KOPT-K1 (cell line): ENCODE results near the gene SMIM45.

Experiments used
- H3K27ac ChIP-seq: fragments of 200-600 bp; sonication (generic); 2 replicates; pipeline ENCODE4 v1.5.1; 2016; ENCODE audit warnings: antibody characterized with exemption, mild to moderate bottlenecking, low read depth, low read length; ENCODE audit not compliant: poor library complexity, severe bottlenecking
- H3K36me3 ChIP-seq: fragments of 200-600 bp; sonication (generic); 2 replicates; pipeline ENCODE4 v1.5.1; 2017; ENCODE audit warnings: antibody characterized with exemption, mild to moderate bottlenecking, low read length, moderate library complexity; ENCODE audit not compliant: insufficient read depth
- H3K9me3 ChIP-seq: fragments of 200-600 bp; sonication (generic); 2 replicates; pipeline ENCODE4 v1.5.1; 2017; ENCODE audit warnings: antibody characterized with exemption, low read length, mild to moderate bottlenecking; ENCODE audit not compliant: insufficient read depth, poor library complexity, severe bottlenecking

Gene SMIM45

DNA sequence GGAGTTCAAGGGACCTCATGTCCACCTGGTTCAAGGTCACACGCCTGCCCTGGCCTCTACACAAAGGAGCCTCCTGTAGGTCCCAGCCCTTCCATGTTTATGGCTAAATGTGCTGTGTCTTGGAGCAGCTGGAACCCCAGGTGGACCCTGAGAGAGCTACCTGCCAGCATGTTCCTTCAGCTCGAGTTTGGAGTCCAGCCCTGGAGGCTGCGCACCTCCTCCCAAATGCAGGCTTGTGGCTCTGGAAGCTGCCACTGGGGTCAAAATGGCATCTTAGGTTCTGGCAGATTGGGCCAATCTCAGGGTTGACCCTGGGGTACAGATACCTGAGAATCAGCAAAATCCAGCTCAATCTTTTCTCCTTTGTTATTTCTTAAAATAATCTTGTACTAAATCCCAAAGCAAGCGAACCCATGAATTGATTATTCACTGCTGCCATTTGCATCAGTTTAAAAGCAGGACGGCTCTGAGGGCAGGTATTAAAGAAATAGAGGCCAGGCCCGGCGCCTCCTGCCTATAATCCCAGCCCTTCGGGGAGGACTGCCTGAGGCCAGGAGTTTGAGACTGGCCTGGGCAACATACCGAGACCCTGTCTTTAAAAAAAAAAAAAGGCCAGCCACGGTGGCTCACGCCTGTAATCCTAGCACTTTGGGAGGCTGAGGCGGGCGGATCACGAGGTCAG is 28.2 kb upstream of the SMIM45 start:
- Histone ChIP-seq H3K9me3 (no peaks in the 10 kb centered on the region), H3K36me3 (no peaks in the 10 kb centered on the region), H3K27ac (no peak overlapping the region)

DNA sequence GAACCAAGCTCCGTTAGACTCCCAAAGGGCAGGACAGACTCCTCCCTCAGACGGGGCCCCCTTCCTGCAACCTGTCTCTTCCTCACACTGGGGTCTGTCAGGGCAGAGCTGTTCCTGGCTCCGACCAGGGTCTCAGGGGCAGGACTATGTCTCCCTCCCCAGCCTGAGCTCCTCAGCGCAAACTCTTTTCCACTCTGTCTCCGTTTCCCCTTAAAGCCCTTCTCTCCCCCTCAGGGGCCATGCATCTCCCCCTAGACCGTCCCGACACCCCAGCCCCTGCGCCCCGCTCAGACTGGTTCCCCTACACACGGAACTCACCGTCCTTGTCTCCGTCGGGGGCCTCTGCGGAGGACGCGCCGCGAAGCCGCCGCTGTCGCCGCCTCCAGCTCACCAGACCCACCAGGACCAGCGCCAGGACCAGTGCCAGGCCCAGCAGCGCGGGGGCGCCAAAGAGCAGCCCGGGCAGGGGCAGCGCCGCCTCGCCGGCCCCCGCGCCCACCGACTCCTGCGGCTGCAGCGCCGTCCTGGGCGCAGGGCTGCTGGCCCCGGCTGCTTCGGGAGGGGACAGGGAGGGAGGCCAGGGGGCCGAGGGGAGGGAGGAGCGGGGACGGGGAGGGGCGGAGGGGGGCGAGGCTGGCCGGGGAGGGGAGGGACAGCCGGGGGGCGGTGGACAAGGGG is 26.0 kb upstream of the SMIM45 start:
- Histone ChIP-seq H3K27ac (no peak overlapping the region), H3K9me3 (no peaks in the 10 kb centered on the region), H3K36me3 (no peaks in the 10 kb centered on the region; the same call in 1 of the 2 replicates)

DNA sequence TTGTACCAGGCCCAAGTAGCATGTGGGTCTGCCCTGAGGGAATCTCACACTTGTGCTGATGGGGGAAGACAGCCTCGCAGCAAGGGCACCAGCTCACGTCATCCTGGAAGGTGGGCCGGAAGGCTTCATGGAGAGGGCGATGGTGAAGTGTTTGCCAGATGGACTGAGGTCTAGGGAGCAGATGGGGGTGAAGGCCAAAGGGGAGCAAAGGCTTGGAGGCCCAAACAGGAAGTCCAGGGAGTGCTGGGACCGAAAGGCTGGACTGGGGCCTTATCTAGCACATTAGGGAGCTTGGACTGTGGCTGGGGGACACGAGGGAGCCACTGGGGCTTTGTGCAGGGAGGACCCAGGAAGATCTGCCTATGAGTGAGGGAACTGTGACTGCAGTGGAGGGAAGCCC is 24.1 kb upstream of the SMIM45 start:
- no peak overlapping the region for H3K27ac ChIP-seq
- H3K9me3 ChIP-seq, result no peaks in the 10 kb centered on the region
- H3K36me3 ChIP-seq, result peaks cover 14% of the 10 kb centered on the region; the same call in 1 of the 2 replicates

DNA sequence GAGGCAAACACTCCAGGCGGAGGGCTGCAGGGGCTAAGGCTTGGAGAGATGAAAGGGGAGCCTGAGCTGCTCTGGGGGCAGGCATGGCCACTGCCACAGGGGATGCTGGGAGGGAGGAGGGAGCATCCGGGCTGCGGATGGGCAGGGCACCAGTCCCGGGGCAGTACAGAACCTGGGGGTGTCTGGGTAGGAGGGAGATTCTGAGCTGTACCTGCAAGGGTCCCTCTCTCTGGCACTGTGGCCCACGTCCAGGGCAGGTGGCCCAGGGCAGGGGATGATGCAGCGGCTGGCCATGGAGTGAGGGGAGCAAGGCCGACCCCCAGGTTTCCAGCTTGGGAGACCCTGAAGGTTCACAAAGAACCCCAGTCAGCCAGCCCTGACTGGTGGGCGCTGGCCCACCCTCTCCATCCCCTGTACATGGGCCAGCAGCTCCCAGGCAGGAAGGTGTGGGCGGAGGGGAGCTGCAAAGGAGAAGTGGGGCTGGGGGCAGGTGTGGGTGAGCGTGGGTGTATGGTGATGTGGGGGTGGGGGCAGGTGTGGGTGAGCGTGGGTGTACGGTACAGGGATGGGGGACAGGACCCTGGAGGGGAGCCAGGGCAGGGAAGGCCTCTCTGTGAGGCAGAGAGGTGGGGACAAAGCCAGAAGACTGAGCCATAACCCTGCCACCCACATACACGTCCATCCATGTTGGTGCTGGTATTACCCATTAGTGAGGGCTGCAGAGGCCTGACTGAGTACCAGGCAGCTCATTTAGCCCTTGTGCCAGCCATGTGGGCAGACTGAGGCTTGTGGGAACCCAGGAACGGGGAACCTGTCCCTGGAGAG is 23.1 kb upstream of the SMIM45 start:
- H3K27ac ChIP-seq, result no peak overlapping the region
- H3K9me3 ChIP-seq, result no peaks in the 10 kb centered on the region
- H3K36me3 ChIP-seq, result peaks cover 24% of the 10 kb centered on the region; the same call in 1 of the 2 replicates

DNA sequence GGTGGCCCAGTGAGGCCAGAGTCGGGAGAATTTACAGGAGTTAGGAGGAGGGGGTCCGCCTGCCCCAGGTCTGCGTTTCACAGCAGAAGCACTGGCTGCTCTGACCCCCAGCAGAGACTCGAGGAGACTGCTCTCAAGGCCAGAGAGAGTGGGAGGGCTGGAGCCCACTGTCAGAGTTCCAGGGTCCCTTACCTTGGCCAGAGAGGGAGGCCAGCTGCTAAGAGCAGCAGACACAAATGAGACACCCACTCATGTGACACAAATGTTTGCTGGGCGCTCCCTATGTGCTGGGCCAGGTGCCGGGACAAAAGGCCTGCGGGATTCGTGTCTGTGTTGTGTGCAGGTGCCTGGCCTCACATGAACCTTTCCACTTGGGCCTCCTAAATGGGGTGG is 22.5 kb upstream of the SMIM45 start:
- Histone ChIP-seq H3K36me3 (peaks cover 25% of the 10 kb centered on the region; the same call in 1 of the 2 replicates), H3K9me3 (no peaks in the 10 kb centered on the region), H3K27ac (no peak overlapping the region)

DNA sequence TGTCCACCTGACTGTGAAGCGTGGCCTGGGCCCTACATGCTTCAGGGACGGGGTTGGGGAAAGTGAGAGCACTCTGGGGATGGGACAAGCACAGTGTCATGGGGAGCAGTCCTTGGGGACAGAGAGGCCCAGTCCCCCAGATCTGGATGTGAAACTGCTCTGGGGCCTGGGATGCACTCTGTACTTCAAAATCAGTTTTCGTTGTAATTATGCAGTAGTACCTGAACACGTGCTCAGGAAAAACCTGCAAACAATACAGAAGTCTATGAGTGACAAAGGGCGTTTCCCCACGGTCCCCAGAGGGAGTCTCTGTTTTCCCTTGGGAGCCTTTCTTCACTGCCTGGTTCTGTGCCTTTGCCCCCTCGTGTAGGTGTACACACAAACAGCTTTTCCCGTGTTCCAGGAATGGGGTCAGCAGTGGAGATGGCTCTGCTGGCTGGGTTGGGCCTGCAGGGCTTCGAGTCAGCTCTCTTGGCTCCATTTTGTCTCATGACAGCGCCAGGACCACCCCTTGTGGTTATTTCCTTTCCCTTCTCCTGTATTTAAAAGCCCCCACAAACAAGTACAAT is 20.2 kb upstream of the SMIM45 start:
- Histone ChIP-seq H3K27ac (no peak overlapping the region), H3K36me3 (peaks cover 49% of the 10 kb centered on the region), H3K9me3 (no peaks in the 10 kb centered on the region)

DNA sequence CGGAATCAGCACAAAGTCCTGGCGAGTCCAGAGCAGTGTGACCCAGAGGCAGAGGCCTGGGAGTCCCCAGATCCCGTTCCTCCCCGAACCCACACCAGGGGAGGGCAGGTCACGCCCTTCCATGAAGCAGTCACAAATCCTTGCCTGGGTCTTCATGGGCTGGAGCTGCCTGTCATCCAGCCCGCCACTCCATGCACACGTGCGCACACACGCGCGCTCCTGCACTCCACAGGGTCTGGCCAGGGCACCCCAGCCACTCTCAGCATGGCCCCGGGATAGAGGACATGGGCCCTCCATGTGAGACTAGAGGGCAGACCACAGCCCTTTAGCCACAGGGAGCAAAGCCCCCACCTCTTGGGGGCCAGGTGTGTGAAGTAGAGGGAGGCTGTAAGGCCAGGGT is 19.6 kb upstream of the SMIM45 start:
- Histone ChIP-seq H3K9me3 (no peaks in the 10 kb centered on the region), H3K36me3 (peaks cover 54% of the 10 kb centered on the region), H3K27ac (no peak overlapping the region)

DNA sequence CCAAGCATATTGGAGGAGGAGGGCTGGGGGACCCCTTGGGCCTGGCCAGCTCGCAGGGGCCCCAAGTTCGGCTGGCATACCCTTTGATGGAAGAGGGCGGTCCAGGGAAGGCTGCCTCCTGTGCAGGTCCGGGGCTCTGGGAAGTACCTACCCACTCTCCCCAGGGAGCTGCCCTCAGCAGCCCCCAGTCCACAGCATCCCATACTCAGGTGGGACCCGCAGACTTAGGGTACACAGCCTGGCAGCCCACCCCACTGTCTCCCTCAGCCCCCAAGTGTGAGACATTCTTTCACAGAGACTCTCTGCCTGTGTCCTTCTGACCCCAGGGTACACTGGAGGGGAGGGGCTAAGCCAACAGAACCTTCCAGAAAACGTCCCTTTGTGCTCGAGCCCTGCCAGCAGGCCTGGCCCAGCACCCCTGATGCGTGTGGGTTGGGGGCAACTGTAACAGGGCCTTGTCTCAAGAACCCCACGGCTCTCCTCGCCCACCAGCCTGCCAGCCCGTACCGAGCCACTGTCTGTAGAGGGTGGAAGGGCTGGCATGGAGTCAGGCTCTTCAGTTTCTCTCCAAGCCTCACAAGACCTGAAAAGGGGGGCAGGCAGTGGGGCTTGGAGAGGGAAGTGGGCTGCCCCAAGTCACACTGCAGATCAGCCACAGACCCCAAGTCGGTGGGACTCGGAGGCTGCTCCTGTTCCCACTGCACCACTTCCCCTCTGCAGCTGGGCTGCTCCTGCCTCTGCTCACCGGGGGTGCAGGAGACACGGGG is 18.4 kb upstream of the SMIM45 start:
- H3K27ac ChIP-seq, result peak overlapping the region; percentile 43
- H3K36me3 ChIP-seq, result peaks cover 67% of the 10 kb centered on the region

DNA sequence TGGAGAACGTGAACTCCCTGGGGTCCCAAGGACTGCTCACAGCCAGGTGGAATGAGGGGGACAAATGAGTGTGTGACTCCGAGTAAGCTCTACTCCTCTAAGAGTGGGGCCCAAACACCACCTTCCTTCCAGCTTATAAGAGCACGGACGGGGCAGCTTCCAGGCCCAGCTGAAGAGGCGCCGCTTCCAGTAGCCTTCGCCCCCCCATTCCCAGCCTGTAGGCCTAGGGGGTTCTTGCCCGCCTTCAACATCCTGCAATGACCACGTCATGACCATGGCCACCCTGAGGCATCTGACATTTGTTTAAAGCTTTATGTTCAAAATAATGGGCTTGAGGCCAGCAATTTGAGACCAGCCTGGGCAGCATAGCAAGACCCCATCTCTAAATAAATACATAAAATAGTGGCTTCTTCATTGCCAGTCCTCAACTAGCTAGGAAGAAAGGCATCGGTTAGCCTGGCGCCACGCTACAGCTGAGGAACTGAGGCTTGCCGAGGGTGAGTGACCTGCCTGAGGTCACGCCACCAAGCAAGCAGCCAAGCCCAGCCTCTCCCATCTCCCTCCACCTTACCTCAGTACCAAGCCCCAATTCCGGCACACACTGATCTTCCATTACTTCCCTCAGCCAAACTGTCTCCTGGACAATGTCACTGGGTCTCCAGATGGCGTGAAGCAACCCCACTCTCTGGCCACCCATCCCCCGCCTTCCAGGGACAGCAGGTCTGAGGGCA is 17.5 kb upstream of the SMIM45 start:
- H3K36me3 ChIP-seq, result peaks cover 75% of the 10 kb centered on the region
- H3K27ac ChIP-seq, result peak overlapping the region; percentile 43
- no peaks in the 10 kb centered on the region for H3K9me3 ChIP-seq

More for the DNA sequence above, 18.4 kb upstream of the SMIM45 start:
- no peaks in the 10 kb centered on the region for H3K9me3 ChIP-seq

DNA sequence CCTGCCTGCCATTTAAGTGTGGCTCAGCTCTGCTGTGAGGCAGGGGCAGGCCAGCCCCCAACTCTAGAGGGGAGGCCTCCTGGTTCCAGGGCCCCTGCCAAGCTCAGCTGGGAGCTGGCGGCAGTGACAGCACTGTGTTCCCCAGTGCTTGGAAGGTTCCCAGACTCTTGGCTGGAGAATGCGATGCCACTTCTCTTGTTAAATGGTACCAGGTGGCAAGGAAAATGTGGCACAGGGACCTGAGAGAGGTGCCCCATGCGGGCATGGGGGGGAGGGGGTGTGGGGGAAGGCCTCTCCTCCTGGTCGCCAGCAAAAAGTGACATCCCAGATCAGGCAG is 17.0 kb upstream of the SMIM45 start:
- Histone ChIP-seq H3K9me3 (no peaks in the 10 kb centered on the region), H3K36me3 (peaks cover 80% of the 10 kb centered on the region), H3K27ac (no peak overlapping the region)

DNA sequence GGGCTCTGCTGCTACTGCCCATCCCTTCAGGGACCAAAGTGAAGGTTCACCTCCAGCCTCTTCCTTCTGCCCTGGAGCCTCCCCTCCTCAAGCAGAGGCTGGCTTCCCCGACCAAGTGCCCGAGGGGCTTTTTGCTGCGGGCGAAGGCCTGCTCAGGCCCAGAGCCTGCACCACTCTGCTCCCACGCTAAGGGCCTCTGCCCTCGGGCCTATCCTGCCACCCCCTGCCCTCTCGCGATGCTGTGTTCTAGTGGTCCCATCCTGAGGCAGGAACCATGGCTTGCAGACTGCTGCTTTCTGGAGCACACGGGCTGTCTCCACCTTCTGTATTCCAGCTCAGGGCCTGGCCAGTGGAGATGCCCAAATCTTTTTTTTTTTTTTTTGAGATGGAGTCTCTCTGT is 16.4 kb upstream of the SMIM45 start:
- H3K9me3 ChIP-seq, result no peaks in the 10 kb centered on the region
- peak overlapping the region; percentile 8 for H3K27ac ChIP-seq
- H3K36me3 ChIP-seq, result peaks cover 86% of the 10 kb centered on the region

DNA sequence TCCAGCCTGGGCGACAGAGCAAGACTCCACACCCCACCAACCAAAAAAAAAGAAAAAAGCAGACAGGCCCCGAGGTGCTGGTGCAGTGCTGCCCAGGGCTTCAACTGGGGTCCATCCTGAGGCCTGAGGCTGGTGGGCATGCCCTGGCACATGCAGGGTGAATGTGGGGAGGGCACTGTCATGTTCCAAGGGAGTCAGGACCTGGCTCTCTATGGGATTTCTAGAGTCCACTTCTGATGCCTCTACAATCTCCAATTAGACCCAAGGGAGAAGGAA is 15.1 kb upstream of the SMIM45 start:
- H3K27ac ChIP-seq, result no peak overlapping the region
- peaks cover 95% of the 10 kb centered on the region for H3K36me3 ChIP-seq
- no peaks in the 10 kb centered on the region for H3K9me3 ChIP-seq

DNA sequence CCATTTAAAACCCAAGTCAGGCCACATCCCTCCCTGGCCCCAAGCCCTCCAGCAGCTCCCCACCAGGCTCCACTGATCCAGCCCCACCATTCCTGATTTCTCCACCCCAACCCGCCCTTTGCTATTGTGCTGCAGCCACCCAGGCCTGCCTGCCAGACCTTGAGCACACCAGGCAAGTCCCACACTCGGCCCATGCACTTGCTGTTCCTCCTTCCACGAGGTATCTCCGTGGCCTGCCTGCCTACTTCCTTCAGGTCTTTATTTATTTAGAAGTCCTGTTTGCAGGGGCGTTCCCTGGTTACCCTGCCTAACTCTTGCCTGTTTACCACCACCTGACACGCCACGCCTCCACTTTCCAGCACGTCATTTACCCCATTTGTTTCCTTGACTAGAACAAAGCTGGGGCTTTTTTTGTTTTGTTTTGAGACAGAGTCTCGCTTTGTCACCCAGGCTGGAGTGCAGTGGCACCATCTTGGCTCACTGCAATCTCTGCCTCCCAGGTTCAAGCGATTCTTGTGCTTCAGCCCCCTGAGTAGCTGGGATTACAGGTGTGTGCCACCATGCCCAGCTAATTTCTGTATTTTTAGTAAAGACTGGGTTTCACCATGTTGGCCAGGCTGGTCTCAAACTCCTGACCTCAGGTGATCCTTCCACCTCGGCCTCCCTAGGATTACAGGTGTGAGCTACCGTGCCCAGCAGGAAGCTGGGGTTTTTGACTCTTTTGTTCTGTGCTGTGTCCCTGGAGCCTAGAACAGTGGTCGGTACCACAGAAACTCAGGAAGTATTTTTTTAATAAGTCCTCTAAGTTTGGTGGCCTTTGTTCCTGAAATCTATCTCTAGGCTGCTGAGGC is 11.7 kb upstream of the SMIM45 start:
- Histone ChIP-seq H3K36me3 (peaks cover 99% of the 10 kb centered on the region), H3K9me3 (no peaks in the 10 kb centered on the region), H3K27ac (no peak overlapping the region)
